Stimulated activated CD4-positive, alpha-beta T cell treated with anti-CD3 and anti-CD28 coated beads, Interleukin-1b, Interleukin-23, amount 100 ng/mL, for 1 hour (primary cell): ENCODE data around the gene SDHB.

Experiments used
- DNase-seq, 2 donors: peaks; one replicate each; pipeline ENCODE4 v3.0.0-alpha.2; 2020; ENCODE audit warnings: low read depth in 2 of 2

SDHB gene

GRCh38 chr1:17045634-17046333 lies 8.0 kb downstream of the SDHB start:
- DNase-seq = no peak

GRCh38 chr1:17045150-17045549 lies 8.7 kb downstream of the SDHB start:
- no peak for DNase-seq

DNA sequence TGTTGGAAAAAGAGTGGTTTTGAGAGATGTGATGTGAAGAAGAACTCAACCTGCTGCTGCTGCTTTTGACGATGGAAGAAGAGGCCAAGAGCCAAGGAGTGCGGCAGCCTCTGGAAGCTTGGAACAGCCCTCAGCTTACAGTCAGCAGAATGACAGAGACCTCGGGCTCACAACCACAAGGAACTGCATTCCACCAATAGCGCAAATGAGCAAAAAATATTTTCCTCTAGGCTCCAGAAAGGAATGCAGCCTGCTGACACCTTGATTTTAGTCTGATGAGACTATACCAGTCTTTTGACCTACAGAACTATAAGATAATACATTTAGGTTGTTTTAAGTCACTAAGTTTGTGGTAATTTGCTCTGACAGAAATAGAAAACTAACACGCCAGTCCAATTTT lies 10.2 kb downstream of the SDHB start:
- DNase-seq = no peak

GRCh38 chr1:17040135-17040534 lies 13.7 kb downstream of the SDHB start:
- no peak for DNase-seq

- DNase-seq = no peak
Observed at GRCh38 chr1:17039522-17039921, 14.3 kb downstream of the SDHB start.

- DNase-seq = no peak
Observed at GRCh38 chr1:17033481-17033880, 20.4 kb downstream of the SDHB start.

GRCh38 chr1:17032741-17033140 lies 21.1 kb downstream of the SDHB start:
- DNase-seq = no peak

DNA sequence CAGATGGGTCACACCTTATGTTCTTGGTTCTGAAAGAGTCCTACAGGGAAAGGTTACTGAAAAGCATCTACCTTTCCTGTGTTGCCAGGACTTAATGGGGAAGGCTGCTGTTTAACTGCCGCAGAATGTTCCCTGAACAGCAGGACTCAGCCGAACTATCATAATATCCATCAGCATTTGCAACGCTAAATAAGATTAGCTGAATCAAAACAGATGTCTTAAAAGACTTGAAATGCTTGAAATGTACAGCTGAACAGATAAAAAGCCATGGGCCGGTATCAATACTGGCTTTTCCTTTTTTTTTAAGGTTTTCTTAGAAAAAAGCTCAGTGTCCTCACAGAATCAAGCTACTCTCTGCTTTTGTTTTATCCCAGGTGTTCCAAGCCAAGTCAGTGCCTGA lies 22.4 kb downstream of the SDHB start:
- no peak for DNase-seq

- no peak for DNase-seq
Observed at GRCh38 chr1:17030206-17030605, 23.6 kb downstream of the SDHB start.

DNA sequence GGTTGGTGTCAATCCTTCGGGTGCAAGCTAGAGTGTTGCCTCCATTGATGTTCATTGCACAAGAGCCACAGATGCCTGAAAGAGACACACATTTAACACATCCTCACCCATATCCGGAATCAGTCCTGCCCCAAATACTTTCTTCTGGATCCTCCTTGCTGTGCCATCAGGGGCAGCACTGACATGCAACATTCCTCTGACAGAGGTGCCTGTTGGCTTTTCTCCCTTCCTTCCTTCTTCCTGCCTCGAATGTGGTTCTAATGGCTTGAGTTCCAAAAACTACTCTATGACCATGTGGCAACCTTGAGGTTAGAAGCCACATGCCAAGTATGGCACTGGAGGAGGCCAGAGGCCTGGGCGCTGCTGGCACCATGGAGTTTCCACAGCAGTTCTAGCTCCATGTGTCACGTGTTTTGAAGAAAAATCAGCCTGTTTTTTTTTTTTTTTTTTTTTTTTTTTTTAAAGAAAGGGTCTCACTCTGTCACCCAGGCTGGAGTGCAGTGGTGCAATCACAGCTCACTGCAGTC lies 25.1 kb downstream of the SDHB start:
- no peak for DNase-seq

DNA sequence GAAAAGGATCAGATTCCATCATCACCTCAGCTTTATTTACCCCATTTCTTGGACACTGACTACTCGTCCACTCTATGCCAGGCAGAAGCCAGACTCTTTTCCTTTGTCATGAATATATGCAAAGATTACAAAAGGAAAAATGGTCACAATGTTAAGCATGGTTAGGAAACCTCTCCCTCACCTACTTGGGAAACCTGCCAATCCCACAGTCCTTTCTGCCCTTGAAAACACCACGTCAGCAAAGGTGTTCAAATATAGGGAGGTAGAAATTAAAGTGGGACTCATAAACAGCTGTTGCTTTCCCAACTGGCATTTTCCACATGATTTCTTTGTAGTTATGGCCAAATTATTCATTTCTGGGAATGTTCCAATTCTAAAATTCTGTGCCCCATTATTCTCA lies 25.9 kb downstream of the SDHB start:
- DNase-seq = no peak

DNA sequence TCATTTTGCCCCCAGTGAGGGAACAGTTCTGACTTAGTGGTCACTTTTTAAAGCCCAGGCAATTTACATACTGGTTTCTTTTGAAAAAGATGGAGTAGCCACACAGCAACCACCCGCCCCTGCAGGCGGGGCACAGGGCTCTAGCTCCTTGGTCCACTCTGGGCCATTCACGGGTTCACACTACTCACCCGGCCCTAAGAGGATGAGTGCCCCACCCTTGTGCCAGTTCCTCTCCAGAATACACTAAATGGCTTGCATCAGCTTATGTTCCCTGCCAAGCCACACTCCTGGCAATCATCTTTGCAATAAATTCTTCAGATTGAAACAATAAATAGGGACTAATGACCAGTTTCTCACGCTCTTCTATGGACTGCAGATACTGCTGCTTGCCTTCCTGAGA lies 26.4 kb downstream of the SDHB start:
- DNase-seq = no peak

- DNase-seq = no peak
Observed at GRCh38 chr1:17024721-17025120, 29.1 kb downstream of the SDHB start.

- DNase-seq = no peak
Observed at GRCh38 chr1:17023573-17023972, 30.3 kb downstream of the SDHB start.

- DNase-seq = no peak
Observed at GRCh38 chr1:17023102-17023501, 30.7 kb downstream of the SDHB start.

GRCh38 chr1:17021896-17022295 lies 31.9 kb downstream of the SDHB start:
- no peak for DNase-seq

DNA sequence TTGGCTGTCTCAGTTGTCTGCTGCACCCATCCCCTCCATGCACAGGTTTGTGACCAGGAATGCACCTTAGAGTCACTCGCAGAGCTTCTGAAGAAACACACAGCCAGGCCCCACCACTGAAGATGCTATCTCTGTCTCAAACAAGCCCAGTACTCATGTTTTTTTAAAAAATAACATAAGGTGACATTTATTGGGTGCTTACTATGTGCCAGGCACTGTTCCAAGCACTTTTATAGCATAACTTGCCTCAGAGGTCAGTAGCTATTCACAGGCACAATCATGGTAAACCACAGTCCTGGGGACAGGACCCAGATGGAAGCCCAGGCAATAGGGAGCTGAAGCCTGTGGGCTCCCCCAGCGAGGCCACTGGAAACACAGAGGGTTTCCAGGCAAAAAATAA lies 33.3 kb downstream of the SDHB start:
- DNase-seq = no peak

GRCh38 chr1:17018849-17019248 lies 35.0 kb downstream of the SDHB start:
- DNase-seq = no peak

GRCh38 chr1:17017435-17017834 lies 36.4 kb downstream of the SDHB start:
- no peak for DNase-seq

DNA sequence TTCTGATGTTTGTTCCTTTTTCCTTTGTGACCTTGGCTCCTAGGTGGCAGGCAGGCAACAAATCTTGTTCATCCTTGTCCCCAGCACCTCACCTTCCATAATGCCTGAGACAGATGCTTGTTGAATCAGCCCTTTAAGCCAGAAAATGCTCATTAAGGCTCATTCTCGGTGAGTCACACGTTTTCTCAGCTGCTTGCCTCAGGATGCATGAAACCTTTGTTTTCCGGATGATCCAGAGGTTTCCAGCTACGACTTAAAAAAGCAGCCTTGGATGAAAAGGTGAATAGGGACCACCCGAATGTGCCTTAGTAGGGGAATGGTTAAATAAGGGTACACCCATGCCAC lies 37.5 kb downstream of the SDHB start:
- DNase-seq = no peak

GRCh38 chr1:17014671-17015567 lies 38.9 kb downstream of the SDHB start:
- DNase-seq = no peak

GRCh38 chr1:17013491-17014320 lies 40.1 kb downstream of the SDHB start:
- DNase-seq = no peak
